Measurements from ENCODE around the gene PCNT.

Gene PCNT

DNA sequence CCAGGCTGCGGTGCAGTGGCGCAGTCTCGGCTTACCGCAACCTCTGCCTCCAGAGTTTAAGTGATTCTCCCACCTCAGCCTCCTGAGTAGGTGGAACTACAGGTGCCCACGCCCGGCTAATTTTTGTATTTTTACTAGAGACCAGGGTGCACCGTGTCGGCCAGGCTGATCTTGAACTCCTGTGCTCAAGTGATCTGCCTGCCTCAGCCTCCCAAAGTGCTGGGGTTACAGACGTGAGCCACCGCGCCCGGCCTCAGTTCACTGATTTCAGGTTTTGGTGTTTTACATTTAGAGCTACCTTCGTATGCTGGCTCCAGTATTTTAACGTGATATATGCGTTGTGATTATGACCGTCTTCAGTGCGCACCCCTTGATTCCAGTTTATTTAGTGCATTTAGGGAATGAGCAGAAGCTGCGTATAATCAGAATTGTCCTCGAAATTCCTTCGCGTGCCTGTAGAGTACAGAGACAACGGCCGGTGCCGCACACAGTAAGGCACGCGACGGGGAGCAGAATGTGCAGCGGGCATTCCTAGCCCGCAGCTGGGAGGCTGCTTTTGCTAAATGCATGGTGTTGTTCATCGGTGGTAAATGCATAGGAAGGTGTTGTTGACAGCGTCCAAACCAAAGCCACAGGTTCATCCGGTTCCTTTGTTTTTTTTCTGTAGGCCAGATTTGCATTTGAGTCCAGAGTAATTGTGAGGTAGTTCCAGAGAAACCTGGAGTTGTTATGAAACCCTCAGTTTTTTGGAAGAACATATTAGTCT is 85.9 kb downstream of the PCNT start:
- no peak for DNase-seq

DNA sequence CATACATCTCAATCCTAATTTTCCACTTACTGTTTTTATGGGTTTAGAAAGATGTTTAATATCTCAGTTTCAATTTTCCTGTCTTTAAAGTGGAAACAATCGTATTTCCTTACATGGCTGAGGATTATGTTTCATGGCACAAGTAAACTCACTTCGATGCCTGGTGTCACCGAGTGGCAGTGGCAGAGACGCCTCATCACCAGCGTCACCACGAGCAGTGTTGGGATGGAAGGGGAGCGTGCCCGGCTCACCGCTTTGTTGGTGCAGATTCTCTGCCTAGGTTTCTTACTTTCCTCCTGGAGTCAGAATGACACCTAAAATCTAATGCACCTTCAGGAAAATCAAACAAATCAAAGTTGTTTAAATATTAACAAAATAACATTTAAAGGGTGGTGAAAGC is 86.6 kb downstream of the PCNT start:
- DNase-seq = no peak

DNA sequence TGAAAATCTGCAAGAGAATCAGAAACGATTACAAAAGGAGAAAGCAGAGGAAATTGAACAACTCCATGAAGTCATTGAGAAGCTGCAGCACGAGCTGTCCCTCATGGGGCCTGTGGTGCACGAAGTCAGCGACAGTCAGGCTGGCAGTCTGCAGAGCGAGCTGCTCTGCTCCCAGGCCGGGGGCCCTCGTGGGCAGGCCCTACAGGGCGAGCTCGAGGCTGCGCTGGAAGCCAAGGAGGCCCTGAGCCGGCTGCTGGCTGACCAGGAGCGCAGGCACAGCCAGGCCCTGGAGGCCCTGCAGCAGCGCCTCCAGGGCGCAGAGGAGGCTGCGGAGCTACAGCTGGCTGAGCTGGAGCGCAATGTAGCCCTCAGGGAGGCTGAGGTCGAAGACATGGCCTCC is 87.3 kb downstream of the PCNT start:
- no peak for DNase-seq

DNA sequence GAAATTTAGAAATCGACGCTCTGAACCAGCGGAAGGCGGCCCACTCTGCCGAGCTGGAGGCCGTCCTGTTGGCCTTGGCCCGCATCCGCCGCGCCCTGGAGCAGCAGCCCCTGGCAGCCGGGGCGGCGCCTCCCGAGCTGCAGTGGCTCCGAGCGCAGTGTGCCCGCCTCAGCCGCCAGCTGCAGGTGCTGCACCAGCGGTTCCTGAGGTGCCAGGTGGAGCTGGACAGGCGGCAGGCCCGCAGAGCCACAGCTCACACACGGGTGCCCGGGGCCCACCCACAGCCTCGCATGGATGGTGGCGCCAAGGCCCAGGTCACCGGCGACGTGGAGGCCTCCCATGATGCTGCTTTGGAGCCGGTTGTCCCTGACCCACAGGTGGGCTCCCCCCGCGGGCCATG is 87.7 kb downstream of the PCNT start:
- DNase-seq = no peak

DNA sequence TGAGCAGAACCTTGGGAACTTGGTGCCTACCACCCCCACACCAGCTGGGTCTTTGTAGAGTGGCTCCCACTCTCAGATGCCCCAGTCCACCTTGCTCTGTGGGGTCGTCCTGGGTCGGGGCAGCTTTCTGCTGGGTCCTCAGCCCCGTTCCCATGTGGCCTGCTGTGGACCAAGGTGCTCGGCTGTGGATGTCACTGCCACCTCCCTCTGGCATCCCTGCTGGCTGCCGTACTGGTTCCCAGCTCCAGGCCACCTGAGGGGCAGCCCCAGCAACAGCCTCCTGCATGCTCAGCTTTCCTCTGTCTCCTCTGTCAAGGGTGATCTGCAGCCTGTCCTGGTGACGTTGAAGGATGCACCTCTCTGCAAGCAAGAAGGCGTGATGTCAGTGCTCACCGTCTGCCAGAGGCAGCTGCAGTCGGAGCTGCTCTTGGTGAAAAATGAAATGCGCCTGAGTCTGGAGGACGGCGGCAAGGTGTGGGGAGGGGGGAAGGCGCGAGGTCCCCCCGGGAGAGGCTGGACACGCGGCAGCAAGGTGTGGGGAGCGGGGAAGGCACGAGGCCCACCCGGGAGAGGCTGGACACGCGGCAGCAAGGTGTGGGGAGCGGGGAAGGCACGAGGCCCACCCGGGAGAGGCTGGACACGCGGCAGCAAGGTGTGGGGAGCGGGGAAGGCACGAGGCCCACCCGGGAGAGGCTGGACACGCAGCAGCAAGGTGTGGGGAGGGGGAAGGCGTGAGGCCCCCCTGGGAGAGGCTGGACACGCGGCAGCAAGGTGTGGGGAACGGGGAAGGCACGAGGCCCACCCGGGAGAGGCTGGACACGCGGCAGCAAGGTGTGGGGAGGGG is 88.8 kb downstream of the PCNT start:
- DNase-seq = no peak

DNA sequence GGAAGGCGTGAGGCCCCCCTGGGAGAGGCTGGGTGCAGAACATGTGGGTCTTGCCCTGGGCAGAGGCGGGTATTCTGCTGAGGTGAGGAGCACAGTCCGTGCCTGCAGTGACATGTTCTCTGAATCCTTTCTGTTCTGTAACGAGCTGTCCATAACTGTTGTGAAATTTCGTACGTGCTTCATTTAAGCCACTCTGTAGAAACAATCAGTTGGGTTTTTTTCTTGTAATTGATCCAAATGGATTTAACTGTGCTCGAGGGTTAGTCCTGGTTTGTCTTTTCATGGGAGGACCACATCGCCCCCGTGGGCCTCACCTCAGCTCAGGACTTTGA is 89.4 kb downstream of the PCNT start:
- DNase-seq = no peak

DNA sequence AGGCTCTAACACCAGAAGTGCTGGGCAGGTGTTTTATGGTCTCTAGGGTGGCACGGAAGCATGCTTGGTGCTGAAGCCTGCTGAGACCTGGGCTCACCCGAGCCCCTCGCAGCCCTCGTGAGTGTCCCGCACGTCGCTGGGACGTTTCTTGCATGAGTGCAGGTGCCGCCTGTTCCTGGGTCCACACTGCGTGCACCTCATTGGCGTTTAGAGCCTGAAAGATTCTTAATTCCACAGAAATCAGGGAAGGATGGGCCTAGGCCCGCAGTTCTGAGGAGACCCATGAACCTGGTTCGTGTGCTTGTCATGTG is 91.0 kb downstream of the PCNT start:
- no peak for DNase-seq

DNA sequence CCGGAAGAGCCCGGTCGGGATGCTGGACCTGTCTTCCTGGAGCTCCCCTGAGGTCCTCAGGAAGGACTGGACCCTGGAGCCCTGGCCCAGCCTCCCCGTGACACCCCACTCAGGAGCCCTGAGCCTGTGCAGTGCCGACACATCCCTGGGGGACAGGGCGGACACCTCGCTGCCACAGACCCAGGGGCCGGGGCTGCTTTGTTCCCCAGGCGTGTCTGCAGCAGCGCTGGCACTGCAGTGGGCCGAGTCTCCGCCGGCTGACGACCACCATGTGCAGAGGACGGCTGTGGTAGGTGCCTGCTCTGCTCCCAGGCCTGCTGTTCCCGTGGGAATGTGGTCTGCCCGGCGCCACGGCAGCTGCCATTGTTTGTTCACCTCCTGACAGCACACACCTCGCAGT is 92.6 kb downstream of the PCNT start:
- no peak for DNase-seq

DNA sequence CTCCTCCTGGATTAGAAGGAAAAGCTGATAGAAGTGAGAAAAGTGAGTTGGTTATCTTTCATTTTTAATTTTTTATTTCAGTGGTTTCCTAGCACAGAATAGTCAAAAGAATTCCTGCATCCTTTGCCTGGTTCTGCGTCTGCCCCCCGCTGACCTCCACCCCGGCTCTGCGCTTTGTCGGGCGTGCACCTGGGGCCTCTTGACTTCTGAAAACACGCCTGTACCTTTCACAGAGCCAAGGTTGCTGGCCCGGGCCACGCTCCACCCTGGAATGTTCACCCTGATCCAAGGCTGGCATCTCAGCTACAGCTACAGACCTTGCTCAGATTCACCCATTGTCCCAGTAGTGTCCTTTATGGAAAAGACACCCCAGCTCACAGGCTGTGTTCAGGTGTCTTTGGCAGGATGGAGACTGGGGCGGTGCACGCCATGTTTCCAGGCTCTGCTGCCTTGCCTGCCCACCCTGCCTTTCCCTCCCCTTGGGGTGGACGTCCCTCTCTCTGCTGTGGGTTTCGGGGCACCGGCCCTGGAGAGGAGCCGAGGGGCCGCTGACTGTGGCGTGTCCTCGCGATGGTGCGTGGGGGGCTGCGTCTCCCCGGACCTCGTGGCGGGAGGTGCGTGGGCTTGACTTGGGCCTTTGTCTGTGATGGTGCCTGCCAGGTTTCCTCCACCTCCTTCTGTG is 94.5 kb downstream of the PCNT start:
- DNase-seq = no peak

DNA sequence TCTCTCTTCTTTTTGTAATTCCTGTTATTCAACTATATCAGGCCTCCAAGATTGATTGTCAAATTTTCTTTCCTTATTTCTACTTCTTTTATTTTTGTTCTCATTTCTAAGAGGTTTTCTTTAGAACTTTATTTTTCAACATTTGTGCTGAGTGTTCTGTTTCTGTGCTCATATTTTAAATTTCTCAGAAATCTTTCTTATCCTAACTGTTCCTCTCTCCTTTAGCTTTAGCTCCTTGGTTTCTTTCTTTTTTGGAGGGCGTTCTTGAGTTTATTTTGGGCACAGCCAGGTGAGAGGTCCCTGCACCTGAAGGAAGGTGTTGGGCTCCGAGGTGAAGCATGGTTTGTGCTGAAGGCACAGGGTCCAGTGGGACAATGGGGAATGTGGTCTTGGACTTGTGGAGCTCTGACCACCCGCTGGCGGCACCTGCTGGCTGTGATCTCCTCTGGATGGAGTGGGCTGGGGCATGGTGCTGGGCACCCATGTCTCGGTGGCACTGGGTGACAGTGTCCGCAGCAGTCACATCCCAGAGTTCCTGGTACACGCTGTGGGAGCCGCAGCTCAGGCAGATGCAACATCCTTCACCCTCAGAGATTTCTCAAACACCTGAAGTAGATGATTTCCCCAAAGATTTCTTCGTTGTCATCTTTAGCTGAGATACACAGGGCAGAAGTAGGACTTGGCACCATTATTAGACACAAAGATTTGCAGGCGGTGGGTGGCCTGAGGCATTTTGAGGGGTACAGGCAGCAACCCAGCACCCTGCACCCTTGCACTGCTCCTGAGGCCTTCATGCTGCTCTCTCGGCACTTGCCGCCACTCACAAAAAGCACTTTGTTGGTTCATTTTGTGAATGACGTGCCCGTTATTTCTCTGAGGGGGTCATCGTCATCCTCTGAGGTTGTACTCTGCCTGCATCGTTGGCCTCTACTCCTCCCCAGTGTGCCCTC is 96.6 kb downstream of the PCNT start:
- DNase-seq = no peak

DNA sequence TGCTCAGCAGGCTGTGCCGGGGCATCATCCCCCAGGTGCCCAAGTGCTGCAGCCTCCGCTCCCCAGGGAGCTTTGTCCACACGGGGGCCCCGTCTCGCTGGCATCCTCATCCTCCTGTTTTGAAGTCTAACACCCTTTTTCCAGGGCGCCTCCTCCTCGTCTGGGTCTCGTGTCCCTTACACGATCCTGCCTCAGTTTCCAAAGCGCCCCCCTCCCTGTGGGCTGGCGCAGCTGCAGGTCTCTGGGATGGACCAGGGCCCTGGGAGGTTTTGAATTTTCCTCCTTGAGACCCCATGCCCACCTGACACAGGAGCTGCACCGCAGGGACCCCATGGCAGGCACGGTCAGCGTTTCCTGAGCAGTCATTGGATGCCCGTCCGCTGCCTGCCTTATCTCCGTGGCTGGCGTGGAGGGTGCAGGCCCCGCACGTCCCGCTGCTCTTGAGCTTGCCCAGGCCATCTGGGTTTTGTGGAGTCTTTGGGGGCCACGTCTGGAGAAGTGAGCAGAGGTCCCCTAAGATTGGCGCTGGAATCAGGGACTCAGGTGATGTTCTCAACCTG is 97.3 kb downstream of the PCNT start:
- no peak for DNase-seq

DNA sequence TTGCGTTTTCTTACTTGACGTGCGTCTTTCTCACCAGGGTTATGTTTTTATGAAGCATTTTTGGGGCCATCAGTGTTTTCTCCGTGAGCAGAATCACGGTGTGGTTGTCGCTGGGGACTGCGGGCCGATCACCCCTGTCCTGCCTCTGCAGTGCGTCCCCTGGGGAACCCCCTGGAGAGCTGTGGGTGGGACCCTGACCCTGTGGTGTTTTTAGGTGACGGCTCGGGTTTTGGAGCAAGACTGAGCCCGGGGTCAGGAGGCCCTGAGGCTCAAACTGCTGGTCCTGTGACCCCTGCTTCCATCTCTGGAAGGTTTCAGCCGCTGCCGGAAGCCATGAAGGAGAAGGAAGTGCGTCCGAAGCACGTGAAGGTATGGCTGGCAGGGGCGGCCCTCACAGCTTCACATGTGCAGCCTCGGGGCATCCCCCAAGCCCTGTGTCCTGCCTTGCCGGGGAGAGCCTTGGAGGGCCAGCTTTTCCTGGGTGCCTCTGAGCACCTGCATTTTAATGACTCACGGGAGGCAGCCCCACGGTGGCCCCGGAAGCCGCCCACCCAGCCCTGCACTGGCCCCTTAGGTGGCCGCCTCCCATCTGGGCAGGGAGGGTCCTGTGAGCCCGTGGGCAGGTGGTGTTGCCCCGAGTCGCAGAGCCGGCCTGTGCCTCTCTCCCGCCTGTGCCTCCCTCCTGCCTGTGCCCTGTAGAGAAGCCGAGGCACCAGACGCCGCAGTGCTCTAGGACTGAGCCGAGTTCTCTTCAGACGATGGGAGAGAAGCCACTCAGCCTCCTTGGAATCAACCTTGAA is 98.0 kb downstream of the PCNT start:
- DNase-seq = no peak

DNA sequence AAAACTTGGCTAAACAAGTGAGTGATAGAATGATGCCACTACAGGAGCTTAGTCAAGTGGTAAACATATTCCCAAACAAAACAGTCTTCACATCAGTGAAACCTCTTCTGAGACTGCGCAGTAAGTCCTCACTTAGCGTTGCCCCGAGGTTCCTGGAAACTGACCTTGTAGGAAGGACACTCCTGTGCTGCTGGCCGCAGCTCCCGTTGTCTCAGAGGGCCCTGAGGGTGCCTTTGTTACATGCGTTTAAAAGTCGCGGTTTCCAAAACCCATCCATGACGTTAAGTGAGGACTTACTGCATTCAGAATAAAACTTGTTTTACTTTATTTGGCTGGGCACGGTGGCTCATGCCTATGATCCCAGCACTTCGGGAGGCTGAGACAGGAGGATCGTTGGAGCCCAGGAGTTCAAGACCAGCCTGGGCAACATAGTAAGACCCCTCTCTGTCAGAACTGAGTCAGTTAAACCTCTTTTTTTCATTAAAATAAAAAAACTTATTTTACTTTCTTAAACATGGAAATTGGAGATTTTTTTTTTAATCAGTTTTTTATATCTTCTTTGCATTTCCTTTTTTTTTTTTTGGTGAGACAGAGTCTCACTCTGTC is 98.8 kb downstream of the PCNT start:
- no peak for DNase-seq

DNA sequence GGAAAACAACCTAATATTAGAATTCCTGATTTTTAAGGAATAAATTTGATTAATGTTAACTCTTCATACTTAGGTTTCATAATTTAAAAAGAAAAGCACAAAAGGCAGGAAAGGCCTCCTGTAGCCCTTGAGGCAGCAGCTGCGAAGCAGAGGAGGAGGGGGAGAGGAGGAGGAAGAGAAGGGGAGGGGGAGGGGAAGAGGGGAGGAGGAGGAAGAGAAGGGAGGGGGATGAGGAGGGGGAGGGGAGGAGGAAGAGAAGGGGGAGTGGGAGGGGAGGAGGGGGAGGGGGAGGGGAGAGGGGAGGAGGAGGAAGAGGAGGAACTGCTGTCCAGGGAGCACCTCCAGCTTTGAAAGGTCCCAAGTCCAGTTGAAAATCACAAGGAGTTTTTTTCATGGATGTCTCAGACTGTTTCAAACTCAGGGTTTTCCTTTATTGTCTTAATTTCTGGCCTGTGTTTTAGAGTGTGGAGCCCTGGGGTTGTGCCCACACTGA is 99.6 kb downstream of the PCNT start:
- DNase-seq = no peak

DNA sequence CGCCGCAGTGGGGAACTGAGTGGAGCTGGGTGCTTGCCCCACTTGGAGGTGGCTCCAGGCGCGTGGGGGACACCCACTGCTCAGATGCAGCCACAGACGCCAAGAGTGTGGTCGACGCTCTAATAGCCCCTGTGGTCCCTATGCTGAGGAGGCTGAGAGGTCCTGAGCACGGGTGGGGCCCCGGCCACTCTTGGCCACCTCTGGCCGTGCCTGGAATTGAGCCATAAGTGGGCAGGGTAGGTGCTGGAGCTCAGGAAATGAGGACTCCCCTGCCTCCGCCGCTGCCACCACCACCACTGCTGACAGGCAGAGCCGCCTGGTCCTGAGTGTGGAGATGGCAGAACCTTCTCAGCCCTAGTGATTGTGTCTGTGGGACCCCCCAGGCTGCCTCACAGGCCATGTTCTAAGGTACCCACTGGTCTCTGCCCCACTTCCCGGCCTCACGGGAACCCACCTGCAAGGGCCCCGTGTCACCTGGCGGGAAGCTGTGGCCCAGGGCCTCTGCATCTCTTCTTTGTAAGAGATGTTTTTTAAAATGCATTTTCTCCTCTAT is 100.2 kb downstream of the PCNT start:
- DNase-seq = no peak

DNA sequence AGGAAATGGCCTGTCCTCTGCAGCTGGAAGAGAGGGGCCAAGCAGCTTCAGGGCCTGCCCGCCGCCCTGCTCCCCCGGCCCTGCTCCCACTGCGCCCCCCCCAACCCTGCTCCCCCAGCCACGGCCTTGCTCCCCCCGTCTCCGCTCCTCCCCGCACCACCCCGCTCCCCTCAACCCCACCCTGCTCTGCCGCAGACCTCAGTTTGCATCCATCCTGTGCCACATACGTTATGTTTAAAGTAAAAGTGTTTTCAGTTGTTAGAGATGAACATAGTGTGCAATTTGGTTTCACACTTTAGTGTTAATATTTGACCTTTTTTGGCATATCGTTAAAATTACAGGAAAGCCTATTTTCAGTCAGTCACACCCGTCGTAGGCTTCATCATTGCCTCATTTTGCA is 100.7 kb downstream of the PCNT start:
- DNase-seq = no peak

DNA sequence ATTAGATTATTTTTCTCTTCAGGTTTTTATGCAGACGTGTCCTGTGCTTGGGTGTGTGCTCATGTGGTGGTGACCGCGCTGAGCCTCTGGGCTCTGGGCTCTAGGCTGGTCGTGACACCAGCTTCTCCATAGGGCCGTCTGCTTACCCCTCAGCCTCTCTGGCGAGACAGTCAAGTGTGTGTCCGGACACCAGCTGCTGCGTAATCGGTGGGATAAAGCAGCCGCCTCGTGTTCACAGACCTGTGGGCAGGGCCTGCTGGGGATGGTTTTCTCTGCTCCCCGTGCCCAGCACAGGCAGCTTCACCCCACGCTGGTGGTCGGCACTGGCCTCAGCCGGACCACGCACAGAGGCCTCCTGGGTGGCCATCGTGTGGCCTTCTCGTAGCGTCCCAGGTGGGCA is 101.1 kb downstream of the PCNT start:
- DNase-seq = no peak

DNA sequence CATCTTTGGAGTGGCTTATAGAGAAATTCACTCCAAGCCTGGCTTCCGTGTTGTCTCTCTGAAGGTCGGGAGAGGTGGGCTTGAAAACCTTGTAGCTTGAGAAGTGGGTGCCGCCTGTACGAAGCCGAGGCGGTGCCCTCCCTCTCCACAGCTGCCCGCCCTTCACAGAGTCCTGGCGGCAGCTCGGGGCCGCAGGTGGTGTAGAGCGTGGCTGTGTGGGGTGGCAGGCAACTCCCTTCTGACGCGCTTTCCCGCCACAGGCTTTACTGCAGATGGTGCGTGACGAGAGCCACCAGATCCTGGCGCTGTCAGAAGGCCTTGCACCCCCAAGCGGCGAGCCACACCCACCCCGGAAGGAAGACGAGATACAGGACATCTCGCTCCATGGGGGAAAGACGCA is 101.6 kb downstream of the PCNT start:
- no peak for DNase-seq

DNA sequence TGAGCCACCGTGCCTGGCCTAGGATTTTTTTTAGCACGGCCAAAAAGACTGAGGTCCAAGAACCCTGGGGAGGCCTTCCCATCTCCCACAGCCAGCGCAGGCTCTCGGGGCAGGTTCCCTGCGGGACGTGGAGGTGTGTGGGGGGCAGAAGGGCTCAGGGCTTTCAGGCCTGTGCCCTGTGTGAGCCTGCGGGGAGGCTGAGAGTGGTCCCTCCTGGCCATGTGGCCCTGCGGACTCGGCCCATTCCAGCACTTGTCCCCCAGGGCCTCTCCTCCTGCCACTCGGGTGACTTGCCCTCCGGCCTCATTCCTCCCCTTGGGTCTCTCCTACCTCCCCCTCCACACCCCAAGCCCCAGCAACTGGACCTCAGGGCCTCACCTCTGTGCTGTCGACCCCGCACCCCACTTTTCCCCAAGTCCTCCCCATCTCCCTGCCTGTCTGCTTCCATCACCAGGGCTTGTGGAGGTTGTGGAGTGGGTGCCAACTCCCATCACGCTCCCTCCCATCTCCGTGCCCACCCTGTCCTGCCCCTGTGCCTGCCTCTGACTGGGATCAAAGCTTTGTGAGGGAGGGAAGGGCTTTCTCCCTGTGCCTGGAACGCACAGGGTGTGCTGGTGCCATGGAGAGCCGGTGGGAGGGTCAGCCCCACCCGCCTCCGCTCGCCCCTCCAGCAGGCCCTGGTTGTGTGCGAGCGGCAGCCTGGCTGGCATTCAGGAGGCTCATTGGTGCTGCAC is 102.5 kb downstream of the PCNT start:
- no peak for DNase-seq

DNA sequence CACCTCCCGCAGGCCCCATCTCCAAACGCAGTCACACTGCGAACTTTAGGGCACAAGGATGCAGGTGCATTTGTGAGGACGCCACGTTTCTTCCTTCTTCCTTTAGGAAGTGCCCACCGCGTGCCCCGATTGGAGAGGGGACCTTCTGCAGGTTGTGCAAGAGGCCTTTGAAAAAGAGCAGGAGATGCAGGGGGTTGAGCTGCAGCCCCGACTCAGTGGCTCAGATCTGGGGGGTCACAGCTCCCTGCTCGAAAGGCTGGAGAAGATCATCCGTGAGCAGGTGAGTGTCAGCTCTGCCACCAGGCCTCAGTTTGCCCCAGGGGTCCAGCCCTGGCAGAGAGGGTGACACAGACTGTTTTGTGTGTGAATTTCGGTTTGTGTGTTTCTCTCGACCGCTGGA is 103.6 kb downstream of the PCNT start:
- no peak for DNase-seq

Data from left hindlimb (tissue), 1 donor.